Measurements from ENCODE around the gene TMEM50B. TPM values are rescaled to one million over a fixed set of nuclear protein-coding genes. Genes with fewer than 3 reads are reported as not detected.
"Not testable (repeated sequence)": the region's sequence is repeated elsewhere in the genome, so short reads cannot be mapped to it uniquely, and the experiment has no call there.

Gene TMEM50B
- polyA plus RNA-seq, result 10 to 100 TPM; 44.2 to 58.4 (median 56.4) TPM

DNA sequence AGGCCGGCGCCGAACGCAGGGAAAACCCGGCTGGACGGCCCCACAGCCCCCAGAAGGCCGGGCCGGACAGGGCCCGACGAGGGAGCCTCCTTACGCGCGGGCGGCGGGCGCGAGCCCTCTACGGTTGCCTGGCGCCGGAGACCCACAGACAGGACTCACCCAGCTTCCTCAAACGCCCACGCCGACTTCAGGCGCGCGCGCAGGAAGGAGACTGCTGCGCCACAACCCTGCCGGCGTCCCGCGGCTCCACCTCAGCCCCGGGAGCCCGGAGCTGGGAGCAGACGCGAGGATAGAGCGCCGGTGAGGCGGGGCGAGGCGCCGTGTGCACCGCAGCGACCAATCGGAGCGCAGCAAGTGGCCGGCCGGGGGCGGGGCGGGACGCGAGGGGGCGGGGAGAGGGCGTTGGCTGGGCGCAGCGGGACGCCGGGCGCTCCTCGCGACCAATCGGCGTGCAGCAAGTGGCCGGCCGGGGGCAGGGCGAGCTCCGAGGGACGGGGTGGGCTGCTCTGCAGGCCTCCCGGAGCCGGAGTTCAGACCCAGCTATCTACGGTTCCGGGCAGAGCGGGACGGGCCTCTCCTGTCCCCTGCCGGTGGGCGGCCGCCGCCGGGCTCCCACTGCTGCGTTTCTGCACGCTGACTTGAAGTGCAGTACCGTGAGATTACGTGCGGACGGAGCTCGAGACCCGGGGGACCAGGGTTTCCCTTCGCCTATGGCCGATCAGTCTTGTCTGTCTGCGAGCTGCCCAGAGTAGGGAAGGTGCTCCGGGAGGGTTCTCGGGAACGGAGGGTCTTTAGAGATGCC lies at the start of gene TMEM50B:
TMEM50B (minus strand) TSS at position 296 of the 802 bp plus-strand sequence. CDS start 11,089 bp downstream, outside the sequence.
- peak within 1 kb of the TSS; percentile 92 to 96 (median 94) for H3K4me3 Mint-ChIP-seq
- H3K4me1 Mint-ChIP-seq, result peaks cover 21% of the 10 kb centered on the region in 2 donors
- H3K27ac Mint-ChIP-seq, result peak within 1 kb of the TSS; percentile 84 to 97 (median 92)
- no peaks in the 10 kb centered on the region for H3K36me3 Mint-ChIP-seq
- peak; percentile 92 to 94 (median 93) for DNase-seq
- H3K9me3 Mint-ChIP-seq, result no peaks in the 10 kb centered on the region
- peaks cover 0 to 11% (median 0%) of the 10 kb centered on the region in 3 donors for H3K27me3 Mint-ChIP-seq (ENCODE audit: low read depth in 3 of 3)

DNA sequence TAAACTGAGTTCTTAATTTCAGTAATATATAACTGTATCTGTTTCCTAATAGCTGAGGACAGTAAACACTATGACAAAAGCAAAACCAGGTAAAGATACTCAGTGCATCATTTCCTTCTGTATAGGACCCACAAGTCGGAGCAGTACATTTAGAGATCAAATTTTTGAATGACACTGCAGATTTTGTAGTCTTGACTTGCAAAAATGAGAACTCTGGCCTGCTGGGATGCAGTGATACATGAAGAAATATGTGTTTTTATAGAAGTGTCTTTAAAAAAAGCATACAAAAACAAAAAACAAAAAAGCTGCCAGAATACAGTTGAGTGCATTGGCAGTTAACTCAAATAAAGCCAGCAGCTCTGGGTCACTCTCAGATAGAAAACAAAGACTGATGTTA lies 43.2 kb upstream of the TMEM50B start:
- no peak for DNase-seq
- Mint-ChIP-seq H3K4me1 (no peaks in the 10 kb centered on the region), H3K27me3 (ENCODE audit: low read depth in 3 of 3) (no peaks in the 10 kb centered on the region), H3K9me3 (no peaks in the 10 kb centered on the region), H3K36me3 (peaks cover 8 to 38% (median 24%) of the 10 kb centered on the region in 3 donors), H3K4me3 (no peak overlapping the region), H3K27ac (peak overlapping the region in 1 of 6 donors; percentile 5)

DNA sequence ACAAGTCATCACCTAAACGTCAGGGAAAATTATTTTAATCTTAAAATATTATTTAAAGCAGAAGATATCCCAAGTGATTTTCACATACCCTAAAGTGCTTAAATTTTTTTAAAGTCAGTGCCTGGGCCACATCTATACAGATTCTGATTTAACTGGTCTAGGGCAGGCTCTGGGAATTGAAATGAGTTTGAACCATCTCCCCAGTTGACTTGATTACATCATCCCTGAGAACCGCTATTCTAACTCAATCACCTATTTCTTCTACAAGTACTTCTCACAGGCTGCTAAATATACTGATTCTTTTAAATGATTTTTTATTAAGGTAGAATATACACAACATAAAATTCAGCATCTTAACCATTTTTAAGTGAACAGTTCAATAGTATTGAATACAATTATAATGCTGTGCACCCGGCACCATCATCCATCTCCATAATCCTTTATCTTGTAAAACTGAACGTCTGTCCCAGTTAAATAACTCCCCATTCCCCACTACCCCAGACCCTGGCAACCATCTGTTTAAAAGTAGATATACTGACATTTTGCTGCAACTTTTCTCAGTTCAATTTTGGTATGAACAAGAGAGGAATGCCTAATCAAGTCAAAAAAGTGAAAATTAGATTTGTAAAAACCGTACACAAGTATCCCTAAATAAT lies 42.7 kb upstream of the TMEM50B start:
- Mint-ChIP-seq H3K9me3 (no peaks in the 10 kb centered on the region), H3K27ac (peak overlapping the region in 2 of 6 donors; percentile 5 to 20), H3K36me3 (peaks cover 10 to 40% (median 24%) of the 10 kb centered on the region in 3 donors), H3K4me3 (no peak overlapping the region), H3K27me3 (ENCODE audit: low read depth in 3 of 3) (no peaks in the 10 kb centered on the region), H3K4me1 (no peaks in the 10 kb centered on the region)
- no peak for DNase-seq

- Mint-ChIP-seq H3K4me3 (no peak overlapping the region), H3K9me3 (no peaks in the 10 kb centered on the region), H3K36me3 (peaks cover 25 to 50% (median 34%) of the 10 kb centered on the region in 3 donors), H3K27ac (no peak overlapping the region), H3K27me3 (ENCODE audit: low read depth in 3 of 3) (peaks cover 0 to 1% (median 0%) of the 10 kb centered on the region in 3 donors), H3K4me1 (no peaks in the 10 kb centered on the region)
- no peak for DNase-seq
Measured at GRCh38 chr21:33518899-33519298, 39.1 kb upstream of the TMEM50B start.

- H3K27me3 Mint-ChIP-seq (ENCODE audit: low read depth in 3 of 3), result peaks cover 0 to 1% (median 0%) of the 10 kb centered on the region in 3 donors
- no peaks in the 10 kb centered on the region for H3K4me1 Mint-ChIP-seq
Measured at GRCh38 chr21:33514229-33514628, 34.5 kb upstream of the TMEM50B start.

GRCh38 chr21:33512481-33512880 lies 32.7 kb upstream of the TMEM50B start:
- H3K4me3 Mint-ChIP-seq, result no peak overlapping the region
- H3K4me1 Mint-ChIP-seq, result no peaks in the 10 kb centered on the region
- no peak overlapping the region for H3K27ac Mint-ChIP-seq
- no peaks in the 10 kb centered on the region for H3K9me3 Mint-ChIP-seq
- peaks cover 35 to 57% (median 49%) of the 10 kb centered on the region in 3 donors for H3K36me3 Mint-ChIP-seq
- peaks cover 0 to 1% (median 0%) of the 10 kb centered on the region in 3 donors for H3K27me3 Mint-ChIP-seq (ENCODE audit: low read depth in 3 of 3)
- no peak for DNase-seq

More at GRCh38 chr21:33514229-33514628, 34.5 kb upstream of the TMEM50B start:
- H3K36me3 Mint-ChIP-seq, result peaks cover 36 to 57% (median 40%) of the 10 kb centered on the region in 3 donors
- no peaks in the 10 kb centered on the region for H3K9me3 Mint-ChIP-seq
- DNase-seq, result no peak
- no peak overlapping the region for H3K4me3 Mint-ChIP-seq
- H3K27ac Mint-ChIP-seq, result peak overlapping the region in 1 of 6 donors; percentile 25

- Mint-ChIP-seq H3K9me3 (no peaks in the 10 kb centered on the region), H3K36me3 (peaks cover 42 to 55% (median 49%) of the 10 kb centered on the region in 3 donors), H3K27ac (no peak overlapping the region), H3K4me1 (no peaks in the 10 kb centered on the region), H3K27me3 (ENCODE audit: low read depth in 3 of 3) (peaks cover 0 to 1% (median 0%) of the 10 kb centered on the region in 3 donors), H3K4me3 (no peak overlapping the region)
- no peak for DNase-seq
Measured at GRCh38 chr21:33511639-33512038, 31.9 kb upstream of the TMEM50B start.

GRCh38 chr21:33510826-33511225 lies 31.1 kb upstream of the TMEM50B start:
- Mint-ChIP-seq H3K27me3 (ENCODE audit: low read depth in 3 of 3) (peaks cover 0 to 1% (median 0%) of the 10 kb centered on the region in 3 donors), H3K27ac (no peak overlapping the region), H3K4me1 (no peaks in the 10 kb centered on the region), H3K9me3 (no peaks in the 10 kb centered on the region), H3K4me3 (no peak overlapping the region), H3K36me3 (peaks cover 42 to 53% (median 47%) of the 10 kb centered on the region in 3 donors)
- DNase-seq, result no peak

DNA sequence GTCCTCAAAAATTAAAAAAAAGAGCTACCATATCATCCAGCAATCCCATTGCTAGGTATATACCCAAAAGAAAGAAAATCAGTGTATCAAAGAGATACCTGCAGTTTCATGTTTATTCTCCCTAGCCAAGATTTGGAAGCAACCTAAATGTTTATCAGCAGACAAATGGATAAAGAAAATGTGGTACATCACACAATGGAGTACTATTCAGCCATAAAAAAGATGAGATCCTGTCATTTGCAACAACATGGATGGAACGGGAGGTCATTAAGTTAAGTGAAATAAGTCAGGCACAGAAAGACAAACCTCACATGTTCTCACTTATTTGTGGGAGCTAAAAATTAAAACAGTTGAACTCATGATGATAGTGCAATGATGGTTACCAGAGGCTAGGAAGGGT lies 27.2 kb upstream of the TMEM50B start:
- not testable (repeated sequence) for DNase-seq; H3K4me3 Mint-ChIP-seq; H3K4me1 Mint-ChIP-seq; H3K27me3 Mint-ChIP-seq (ENCODE audit: low read depth in 3 of 3); H3K9me3 Mint-ChIP-seq; H3K27ac Mint-ChIP-seq
- H3K36me3 Mint-ChIP-seq, result peaks cover 42 to 55% (median 55%) of the 10 kb centered on the region in 3 donors

GRCh38 chr21:33505833-33506232 lies 26.1 kb upstream of the TMEM50B start:
- Mint-ChIP-seq H3K4me3 (no peak overlapping the region), H3K36me3 (peaks cover 35 to 46% (median 45%) of the 10 kb centered on the region in 3 donors), H3K27ac (no peak overlapping the region), H3K27me3 (ENCODE audit: low read depth in 3 of 3) (peaks cover 0 to 2% (median 0%) of the 10 kb centered on the region in 3 donors), H3K4me1 (no peaks in the 10 kb centered on the region), H3K9me3 (no peaks in the 10 kb centered on the region)
- no peak for DNase-seq

- no peak for DNase-seq
- Mint-ChIP-seq H3K27me3 (ENCODE audit: low read depth in 3 of 3) (peaks cover 0 to 3% (median 0%) of the 10 kb centered on the region in 3 donors), H3K27ac (no peak overlapping the region), H3K36me3 (no peaks in the 10 kb centered on the region), H3K4me3 (no peak overlapping the region), H3K4me1 (peaks cover 5 to 8% of the 10 kb centered on the region in 2 donors), H3K9me3 (no peaks in the 10 kb centered on the region)
Measured at GRCh38 chr21:33496345-33496744, 16.6 kb upstream of the TMEM50B start.

- Mint-ChIP-seq H3K9me3 (no peaks in the 10 kb centered on the region), H3K4me3 (no peak overlapping the region), H3K27ac (no peak overlapping the region), H3K27me3 (ENCODE audit: low read depth in 3 of 3) (peaks cover 0 to 3% (median 2%) of the 10 kb centered on the region in 3 donors), H3K36me3 (no peaks in the 10 kb centered on the region), H3K4me1 (peaks cover 9 to 13% of the 10 kb centered on the region in 2 donors)
- DNase-seq, result no peak
Measured at GRCh38 chr21:33495743-33496142, 16.0 kb upstream of the TMEM50B start.

DNA sequence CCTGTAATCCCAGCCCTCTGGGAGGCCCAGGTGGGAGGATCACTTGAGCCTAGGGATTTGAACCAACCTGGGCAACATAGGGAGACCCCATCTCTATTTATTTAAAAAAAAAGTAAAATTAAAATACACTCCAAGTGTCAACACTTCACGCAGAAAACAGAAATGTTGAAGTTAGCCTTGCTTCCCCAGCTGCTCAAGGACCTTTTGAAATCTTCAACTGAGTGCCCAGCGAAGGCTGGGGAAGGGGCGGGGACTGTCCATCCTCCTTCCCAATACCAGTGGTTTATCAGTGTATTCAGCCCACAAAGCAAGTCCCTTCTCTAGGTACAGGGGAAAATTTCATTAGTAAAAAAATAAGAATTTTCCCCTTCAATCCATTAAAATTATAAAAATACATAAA lies 14.0 kb upstream of the TMEM50B start:
- Mint-ChIP-seq H3K4me1 (peaks cover 10 to 15% of the 10 kb centered on the region in 2 donors), H3K4me3 (peak overlapping the region in 2 of 5 donors; percentile 16 to 52), H3K27ac (no peak overlapping the region), H3K36me3 (no peaks in the 10 kb centered on the region), H3K27me3 (ENCODE audit: low read depth in 3 of 3) (peaks cover 0 to 4% (median 3%) of the 10 kb centered on the region in 3 donors), H3K9me3 (no peaks in the 10 kb centered on the region)
- DNase-seq, result no peak

DNA sequence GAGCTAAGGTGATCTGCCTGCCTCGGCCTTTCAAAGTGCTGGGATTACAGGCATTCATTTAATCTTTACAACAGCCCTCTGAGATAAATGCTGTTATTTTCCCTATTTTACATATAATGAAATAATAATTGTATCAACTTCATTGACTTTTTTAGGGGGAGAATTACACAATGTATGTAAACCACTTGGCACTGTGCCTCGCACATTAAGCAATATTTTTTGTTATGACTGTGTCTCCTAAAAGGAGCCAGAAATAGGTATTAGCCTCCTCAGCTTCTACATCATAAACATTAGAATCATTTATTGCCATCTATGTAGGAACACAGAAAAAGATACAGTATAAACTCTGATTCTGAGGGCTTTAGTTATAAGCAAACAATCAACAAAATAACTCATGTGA lies 12.8 kb upstream of the TMEM50B start:
- no peaks in the 10 kb centered on the region for H3K9me3 Mint-ChIP-seq
- H3K4me1 Mint-ChIP-seq, result peaks cover 10 to 15% of the 10 kb centered on the region in 2 donors
- H3K4me3 Mint-ChIP-seq, result peak overlapping the region in 3 of 5 donors; percentile 33 to 55 (median 50)
- H3K36me3 Mint-ChIP-seq, result no peaks in the 10 kb centered on the region
- no peak overlapping the region for H3K27ac Mint-ChIP-seq
- DNase-seq, result no peak
- peaks cover 0 to 4% (median 3%) of the 10 kb centered on the region in 3 donors for H3K27me3 Mint-ChIP-seq (ENCODE audit: low read depth in 3 of 3)
